Esophagus squamous epithelium (tissue), 4 donors: ENCODE results near the gene RIT1.

ENCODE experiments used
- CTCF ChIP-seq, 6 experiments: fragments of 450-650 bp in 4 of 6; fragments of 200-600 bp in 2 of 6; sonication (generic) in 2 of 6; IDR thresholded peaks; one replicate each; pipeline ENCODE4 v1.5.1; 2016 to 2019; ENCODE audit warnings: antibody characterized with exemption in 6 of 6, mild to moderate bottlenecking in 4 of 6, moderate library complexity in 4 of 6
- POLR2A ChIP-seq, 4 donors: fragments of 450-650 bp; IDR thresholded peaks; one replicate each; pipeline ENCODE4 v1.6.1; 2017; ENCODE audit warnings: antibody characterized with exemption in 4 of 4, mild to moderate bottlenecking in 4 of 4, moderate library complexity in 3 of 4

GRCh38 chr1:155900161-155900560 is 11.0 kb downstream of the RIT1 start:
- TF ChIP-seq CTCF (IDR thresholded peaks at IDR 0.05) = no peak
- no peak for TF ChIP-seq POLR2A (IDR thresholded peaks at IDR 0.05)
